ENCODE data around the gene PANX3.

DNA sequence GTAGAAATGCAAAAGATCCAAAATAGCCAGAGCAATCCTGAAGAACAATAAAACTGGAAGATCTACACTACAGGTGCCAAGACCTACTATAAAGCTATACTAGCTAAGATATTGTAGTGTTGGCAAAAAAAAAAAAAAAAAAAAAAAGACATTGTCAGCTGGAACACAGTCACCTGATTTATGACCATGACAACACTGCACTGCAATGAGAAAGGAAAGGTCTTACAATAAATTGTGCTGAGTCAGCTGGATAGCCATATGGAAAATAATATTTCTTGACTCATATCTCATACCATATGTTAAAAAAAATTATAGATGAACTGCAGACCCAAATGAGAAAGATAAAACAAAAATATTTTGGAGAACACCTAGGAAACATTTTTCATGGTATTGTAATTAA lies 3.1 kb upstream of the PANX3 start:
- TF ChIP-seq CTCF (conservative IDR thresholded peaks at IDR 0.05), result no peak
- TF ChIP-seq ZFX (IDR thresholded peaks at IDR 0.05), result no peak

Measured in C4-2B (cell line).